ENCODE measurements around the gene TNMD. TPM values are rescaled to one million over a fixed set of nuclear protein-coding genes. Genes with fewer than 3 reads are reported as not detected.
A peak's percentile ranks its signal among the peaks of the same experiment; 100 is the strongest.

TNMD gene
- total and polyA plus RNA-seq, 2 of the 4 experiments (the other 2 are of a cell fraction) = not detected

DNA sequence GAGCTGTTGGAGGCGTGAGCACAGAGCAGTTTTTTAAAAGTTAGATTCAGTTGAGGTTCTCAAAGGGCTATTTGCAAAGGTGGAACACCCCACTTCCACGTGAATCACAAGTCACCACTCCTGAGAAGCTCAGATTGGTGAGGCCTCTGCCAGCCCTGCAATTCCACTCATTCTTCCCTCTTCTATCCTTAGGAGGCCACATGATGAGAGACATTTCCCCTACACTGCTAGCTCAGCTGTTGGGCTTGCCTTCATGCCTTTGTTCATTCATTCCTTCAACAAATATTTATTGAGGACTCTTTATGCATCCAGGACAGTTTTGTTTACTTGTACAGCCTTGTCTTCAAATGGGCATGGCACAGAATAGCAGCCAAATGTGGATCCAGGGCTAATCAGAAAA is 63.0 kb downstream of the TNMD start:
- in situ Hi-C loops (cut with MboI; ENCODE audit: low sequenced_read_pairs) = no loop called here
- Histone ChIP-seq H2AK9ac (replicated peaks; ENCODE audit: low read depth, low read length, poor library complexity) (no peak overlapping the region), H3K4me1 (ENCODE audit: control insufficient read depth, insufficient read depth, low read length) (peaks cover 22% of the 10 kb centered on the region), H3K4me2 (ENCODE audit: low read depth, low read length) (0 out of 2 replicates have a peak overlapping the region, but pooled peaks have one; percentile 7), H4K5ac (ENCODE audit: low read depth, low read length) (peak overlapping the region; percentile 33; the same call in 1 of the 2 replicates), H3K23ac (ENCODE audit: low read depth, low read length) (0 out of 2 replicates have a peak overlapping the region, but pooled peaks have one; percentile 8), H3K27me3 (ENCODE audit: control insufficient read depth, insufficient read depth, low read length) (no peaks in the 10 kb centered on the region), H2BK5ac (ENCODE audit: low read depth, low read length, poor library complexity, severe bottlenecking) (peak overlapping the region; percentile 93), H3K14ac (replicated peaks; ENCODE audit: low read depth, low read length) (peak overlapping the region; percentile 44; the same call in 1 of the 2 replicates), H3K79me1 (ENCODE audit: low read depth in 1 of 2, low read length in 2 of 2) (peaks cover 0 to 11% of the 10 kb centered on the region in 2 experiments; a peak in 2 of 4 replicates), H2AFZ (replicated peaks; ENCODE audit: low read length, poor library complexity) (no peak overlapping the region), H3K56ac (ENCODE audit: extremely low read depth, insufficient read depth, low read length) (no peak overlapping the region), H3K9me1 (ENCODE audit: insufficient read depth, low read length) (peaks cover 8% of the 10 kb centered on the region), H3K4me3 (ENCODE audit: insufficient read depth, low read depth, low read length) (no peak overlapping the region), H3K18ac (ENCODE audit: low read depth, low read length) (peak overlapping the region; percentile 1), H2BK15ac (ENCODE audit: low read depth, low read length) (peak overlapping the region; percentile 1; the same call in 1 of the 3 replicates), H3K4ac (ENCODE audit: low read depth, low read length) (peak overlapping the region; percentile 90), H3K36me3 (ENCODE audit: control insufficient read depth, insufficient read depth, low read length) (no peaks in the 10 kb centered on the region), H3K9me3 (ENCODE audit: control insufficient read depth, insufficient read depth, low read length) (no peaks in the 10 kb centered on the region), H4K20me1 (ENCODE audit: insufficient read depth, low read length) (no peaks in the 10 kb centered on the region), H2BK120ac (ENCODE audit: low read depth, low read length) (peak overlapping the region; percentile 49; the same call in 1 of the 2 replicates), H4K8ac (ENCODE audit: low read depth in 2 of 2, low read length in 2 of 2) (peak overlapping the region; percentile 20 to 26; a peak in 2 of 4 replicates), H3K9ac (ENCODE audit: low read depth, low read length) (no peak overlapping the region), H2BK20ac (ENCODE audit: low read depth, low read length) (peak overlapping the region; percentile 21), H2AK5ac (ENCODE audit: low read depth, low read length) (peak overlapping the region; percentile 56), H3K27ac (ENCODE audit: insufficient read depth, low read length) (peak overlapping the region; percentile 96; the same call in 1 of the 2 replicates), H4K91ac (ENCODE audit: insufficient read depth, low read depth, low read length) (no peak overlapping the region)
- dilution Hi-C loops (cut with HindIII; ENCODE audit: low sequenced_read_pairs, unreplicated experiment) = no loop called here
- intact Hi-C loops (cut with micrococcal nuclease) = no loop called here
- ChIA-PET POLR2A (ENCODE audit: unreplicated experiment) (no interaction called here), CTCF (no interaction called here)
- DNase-seq (no peak), ATAC-seq (ENCODE audit: low read depth) (no peak)
- BruUV-seq (replicated peaks) = no TSS peak
- WGBS, 2 experiments (ENCODE audit: extremely low coverage in 2 of 2, insufficient read length in 1 of 2) = no CpG with 5 or more reads among the region's 2 CpGs
- no peak for TF ChIP-seq POLR2A (IDR thresholded peaks at IDR 0.05; ENCODE audit: low read depth, low read length)
- TF ChIP-seq MAZ (IDR thresholded peaks at IDR 0.05; ENCODE audit: borderline replicate concordance, low read depth, low read length) = no peak
- no peak for TF ChIP-seq CHD1 (IDR thresholded peaks at IDR 0.05; ENCODE audit: low read depth, low read length)
- no peak for TF ChIP-seq MXI1 (IDR thresholded peaks at IDR 0.05; ENCODE audit: borderline replicate concordance, low read depth, low read length)
- no peak for TF ChIP-seq FOS (IDR thresholded peaks at IDR 0.05; ENCODE audit: low read depth, low read length)

All from IMR-90 (cell line).